Measurements from ENCODE around the gene SLC34A1.
"Not testable (repeated sequence)": the region's sequence is repeated elsewhere in the genome, so short reads cannot be mapped to it uniquely, and the experiment has no call there.

Gene SLC34A1

GRCh38 chr5:177369645-177370440, 14.4 kb upstream of the SLC34A1 start:
- no peak for DNase-seq

GRCh38 chr5:177370488-177371119, 13.6 kb upstream of the SLC34A1 start:
- peak; percentile 38 for DNase-seq

GRCh38 chr5:177371120-177372033, 12.9 kb upstream of the SLC34A1 start:
- DNase-seq = no peak

- no peak for DNase-seq
Observed at GRCh38 chr5:177372034-177372896, 12.0 kb upstream of the SLC34A1 start.

- no peak for DNase-seq
Observed at GRCh38 chr5:177372910-177373309, 11.3 kb upstream of the SLC34A1 start.

- DNase-seq = no peak
Observed at GRCh38 chr5:177373806-177374205, 10.4 kb upstream of the SLC34A1 start.

GRCh38 chr5:177374211-177374610, 10.0 kb upstream of the SLC34A1 start:
- DNase-seq = no peak

- DNase-seq = not testable (repeated sequence)
Observed at GRCh38 chr5:177375516-177375915, 8.7 kb upstream of the SLC34A1 start.

GRCh38 chr5:177376107-177376506, 8.1 kb upstream of the SLC34A1 start:
- DNase-seq = no peak

- no peak for DNase-seq
Observed at GRCh38 chr5:177377851-177378776, 6.1 kb upstream of the SLC34A1 start.

- no peak for DNase-seq
Observed at GRCh38 chr5:177378884-177379883, 5.0 kb upstream of the SLC34A1 start.

- DNase-seq = no peak
Observed at GRCh38 chr5:177380805-177381126, 3.5 kb upstream of the SLC34A1 start.

- DNase-seq = no peak
Observed at GRCh38 chr5:177382423-177383029, 1.7 kb upstream of the SLC34A1 start.

- no peak for DNase-seq
Observed at GRCh38 chr5:177383181-177383580, 1.1 kb upstream of the SLC34A1 start.

GRCh38 chr5:177385720-177386119, 1.5 kb downstream of the SLC34A1 start:
- no peak for DNase-seq

GRCh38 chr5:177386542-177386941, 2.3 kb downstream of the SLC34A1 start:
- no peak for DNase-seq

- no peak for DNase-seq
Observed at GRCh38 chr5:177387405-177387804, 3.2 kb downstream of the SLC34A1 start.

GRCh38 chr5:177388521-177389052, 4.4 kb downstream of the SLC34A1 start:
- DNase-seq = no peak
